ENCODE measurements around the gene DOCK6. TPM values are rescaled to one million over a fixed set of nuclear protein-coding genes. Genes with fewer than 3 reads are reported as not detected.
A peak's percentile ranks its signal among the peaks of the same experiment; 100 is the strongest.

DOCK6 gene
- total and polyA plus RNA-seq, 2 of the 13 experiments (the other 11 are each of a cell fraction or from before 2014, with no cell fraction given), result 5.4 to 38.1 TPM

DNA sequence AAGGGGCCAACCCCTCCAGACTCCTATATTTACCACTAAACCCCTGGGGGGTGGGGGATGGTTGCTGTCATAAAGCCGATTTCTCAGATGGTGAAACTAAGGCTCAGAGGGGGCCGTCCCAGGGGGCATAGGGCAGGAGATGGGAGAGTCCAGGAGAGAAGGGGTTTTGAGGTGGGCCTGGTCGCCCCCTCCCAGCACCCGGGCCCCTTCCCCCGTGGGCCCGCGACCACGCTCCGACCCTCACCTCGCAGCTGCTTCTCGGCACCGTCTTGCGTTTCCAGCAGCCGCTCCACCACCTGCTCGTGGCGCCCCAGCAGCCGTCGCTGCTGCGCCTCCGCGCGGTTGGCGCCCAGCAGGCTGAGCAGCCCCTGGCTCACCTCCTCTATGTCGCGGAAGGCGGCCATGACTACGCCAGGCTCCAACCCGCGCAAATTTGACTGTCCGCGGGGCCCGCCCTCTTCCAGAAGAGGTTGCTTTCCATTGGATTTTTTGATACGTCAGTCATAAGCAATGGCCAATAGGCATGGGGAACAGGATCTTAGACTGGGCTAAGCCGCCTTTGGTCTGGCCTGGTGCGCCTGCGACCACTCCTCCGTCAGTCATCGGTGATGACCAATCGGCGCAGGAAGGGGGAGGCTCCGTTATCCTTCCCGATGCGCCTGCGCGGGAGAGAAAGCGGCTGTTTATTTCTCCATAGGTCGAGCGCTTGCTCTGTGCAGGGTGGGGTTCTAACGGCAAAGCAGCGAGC, 106.8 kb downstream of the DOCK6 start, which contains the start of gene SPC24 (continued):
- TF ChIP-seq, protein P1, sequence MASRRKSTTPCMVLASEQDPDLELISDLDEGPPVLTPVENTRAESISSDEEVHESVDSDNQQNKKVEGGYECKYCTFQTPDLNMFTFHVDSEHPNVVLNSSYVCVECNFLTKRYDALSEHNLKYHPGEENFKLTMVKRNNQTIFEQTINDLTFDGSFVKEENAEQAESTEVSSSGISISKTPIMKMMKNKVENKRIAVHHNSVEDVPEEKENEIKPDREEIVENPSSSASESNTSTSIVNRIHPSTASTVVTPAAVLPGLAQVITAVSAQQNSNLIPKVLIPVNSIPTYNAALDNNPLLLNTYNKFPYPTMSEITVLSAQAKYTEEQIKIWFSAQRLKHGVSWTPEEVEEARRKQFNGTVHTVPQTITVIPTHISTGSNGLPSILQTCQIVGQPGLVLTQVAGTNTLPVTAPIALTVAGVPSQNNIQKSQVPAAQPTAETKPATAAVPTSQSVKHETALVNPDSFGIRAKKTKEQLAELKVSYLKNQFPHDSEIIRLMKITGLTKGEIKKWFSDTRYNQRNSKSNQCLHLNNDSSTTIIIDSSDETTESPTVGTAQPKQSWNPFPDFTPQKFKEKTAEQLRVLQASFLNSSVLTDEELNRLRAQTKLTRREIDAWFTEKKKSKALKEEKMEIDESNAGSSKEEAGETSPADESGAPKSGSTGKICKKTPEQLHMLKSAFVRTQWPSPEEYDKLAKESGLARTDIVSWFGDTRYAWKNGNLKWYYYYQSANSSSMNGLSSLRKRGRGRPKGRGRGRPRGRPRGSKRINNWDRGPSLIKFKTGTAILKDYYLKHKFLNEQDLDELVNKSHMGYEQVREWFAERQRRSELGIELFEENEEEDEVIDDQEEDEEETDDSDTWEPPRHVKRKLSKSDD (CRISPR knock-in tag; IDR thresholded peaks at IDR 0.05; ENCODE audit: low read depth), result no peak
- TF ChIP-seq ZNF235 (CRISPR knock-in tag; IDR thresholded peaks at IDR 0.05; ENCODE audit: borderline replicate concordance) (no peak), SIX1 (CRISPR knock-in tag; IDR thresholded peaks at IDR 0.05; ENCODE audit: borderline replicate concordance) (no peak), REXO4 (CRISPR knock-in tag; IDR thresholded peaks at IDR 0.05; ENCODE audit: borderline replicate concordance) (no peak), TEAD3 (CRISPR knock-in tag; optimal IDR thresholded peaks at IDR 0.05; ENCODE audit: borderline replicate concordance) (no peak), JDP2 (CRISPR knock-in tag; IDR thresholded peaks at IDR 0.05; ENCODE audit: borderline replicate concordance) (no peak), NCOA1 (CRISPR knock-in tag; IDR thresholded peaks at IDR 0.05) (peak; percentile 69; the same call in 1 of the 2 replicates), ZNF670 (CRISPR knock-in tag; IDR thresholded peaks at IDR 0.05; ENCODE audit: borderline replicate concordance) (no peak), ZNF761 (CRISPR knock-in tag; conservative IDR thresholded peaks at IDR 0.05) (no peak), HMG20A (CRISPR knock-in tag; IDR thresholded peaks at IDR 0.05; ENCODE audit: borderline replicate concordance) (no peak), KMT2B (CRISPR knock-in tag; IDR thresholded peaks at IDR 0.05) (peak; percentile 36), ZFY (CRISPR knock-in tag; IDR thresholded peaks at IDR 0.05) (peak; percentile 73; the same call in 1 of the 2 replicates), MEIS2 (CRISPR knock-in tag; IDR thresholded peaks at IDR 0.05) (0 out of 2 replicates have a peak, but pooled peaks have one; percentile 55)
- TF ChIP-seq, protein P2, sequence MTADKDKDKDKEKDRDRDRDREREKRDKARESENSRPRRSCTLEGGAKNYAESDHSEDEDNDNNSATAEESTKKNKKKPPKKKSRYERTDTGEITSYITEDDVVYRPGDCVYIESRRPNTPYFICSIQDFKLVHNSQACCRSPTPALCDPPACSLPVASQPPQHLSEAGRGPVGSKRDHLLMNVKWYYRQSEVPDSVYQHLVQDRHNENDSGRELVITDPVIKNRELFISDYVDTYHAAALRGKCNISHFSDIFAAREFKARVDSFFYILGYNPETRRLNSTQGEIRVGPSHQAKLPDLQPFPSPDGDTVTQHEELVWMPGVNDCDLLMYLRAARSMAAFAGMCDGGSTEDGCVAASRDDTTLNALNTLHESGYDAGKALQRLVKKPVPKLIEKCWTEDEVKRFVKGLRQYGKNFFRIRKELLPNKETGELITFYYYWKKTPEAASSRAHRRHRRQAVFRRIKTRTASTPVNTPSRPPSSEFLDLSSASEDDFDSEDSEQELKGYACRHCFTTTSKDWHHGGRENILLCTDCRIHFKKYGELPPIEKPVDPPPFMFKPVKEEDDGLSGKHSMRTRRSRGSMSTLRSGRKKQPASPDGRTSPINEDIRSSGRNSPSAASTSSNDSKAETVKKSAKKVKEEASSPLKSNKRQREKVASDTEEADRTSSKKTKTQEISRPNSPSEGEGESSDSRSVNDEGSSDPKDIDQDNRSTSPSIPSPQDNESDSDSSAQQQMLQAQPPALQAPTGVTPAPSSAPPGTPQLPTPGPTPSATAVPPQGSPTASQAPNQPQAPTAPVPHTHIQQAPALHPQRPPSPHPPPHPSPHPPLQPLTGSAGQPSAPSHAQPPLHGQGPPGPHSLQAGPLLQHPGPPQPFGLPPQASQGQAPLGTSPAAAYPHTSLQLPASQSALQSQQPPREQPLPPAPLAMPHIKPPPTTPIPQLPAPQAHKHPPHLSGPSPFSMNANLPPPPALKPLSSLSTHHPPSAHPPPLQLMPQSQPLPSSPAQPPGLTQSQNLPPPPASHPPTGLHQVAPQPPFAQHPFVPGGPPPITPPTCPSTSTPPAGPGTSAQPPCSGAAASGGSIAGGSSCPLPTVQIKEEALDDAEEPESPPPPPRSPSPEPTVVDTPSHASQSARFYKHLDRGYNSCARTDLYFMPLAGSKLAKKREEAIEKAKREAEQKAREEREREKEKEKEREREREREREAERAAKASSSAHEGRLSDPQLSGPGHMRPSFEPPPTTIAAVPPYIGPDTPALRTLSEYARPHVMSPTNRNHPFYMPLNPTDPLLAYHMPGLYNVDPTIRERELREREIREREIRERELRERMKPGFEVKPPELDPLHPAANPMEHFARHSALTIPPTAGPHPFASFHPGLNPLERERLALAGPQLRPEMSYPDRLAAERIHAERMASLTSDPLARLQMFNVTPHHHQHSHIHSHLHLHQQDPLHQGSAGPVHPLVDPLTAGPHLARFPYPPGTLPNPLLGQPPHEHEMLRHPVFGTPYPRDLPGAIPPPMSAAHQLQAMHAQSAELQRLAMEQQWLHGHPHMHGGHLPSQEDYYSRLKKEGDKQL (CRISPR knock-in tag; IDR thresholded peaks at IDR 0.05; ENCODE audit: low read depth), result no peak
- TF ChIP-seq, protein P3, sequence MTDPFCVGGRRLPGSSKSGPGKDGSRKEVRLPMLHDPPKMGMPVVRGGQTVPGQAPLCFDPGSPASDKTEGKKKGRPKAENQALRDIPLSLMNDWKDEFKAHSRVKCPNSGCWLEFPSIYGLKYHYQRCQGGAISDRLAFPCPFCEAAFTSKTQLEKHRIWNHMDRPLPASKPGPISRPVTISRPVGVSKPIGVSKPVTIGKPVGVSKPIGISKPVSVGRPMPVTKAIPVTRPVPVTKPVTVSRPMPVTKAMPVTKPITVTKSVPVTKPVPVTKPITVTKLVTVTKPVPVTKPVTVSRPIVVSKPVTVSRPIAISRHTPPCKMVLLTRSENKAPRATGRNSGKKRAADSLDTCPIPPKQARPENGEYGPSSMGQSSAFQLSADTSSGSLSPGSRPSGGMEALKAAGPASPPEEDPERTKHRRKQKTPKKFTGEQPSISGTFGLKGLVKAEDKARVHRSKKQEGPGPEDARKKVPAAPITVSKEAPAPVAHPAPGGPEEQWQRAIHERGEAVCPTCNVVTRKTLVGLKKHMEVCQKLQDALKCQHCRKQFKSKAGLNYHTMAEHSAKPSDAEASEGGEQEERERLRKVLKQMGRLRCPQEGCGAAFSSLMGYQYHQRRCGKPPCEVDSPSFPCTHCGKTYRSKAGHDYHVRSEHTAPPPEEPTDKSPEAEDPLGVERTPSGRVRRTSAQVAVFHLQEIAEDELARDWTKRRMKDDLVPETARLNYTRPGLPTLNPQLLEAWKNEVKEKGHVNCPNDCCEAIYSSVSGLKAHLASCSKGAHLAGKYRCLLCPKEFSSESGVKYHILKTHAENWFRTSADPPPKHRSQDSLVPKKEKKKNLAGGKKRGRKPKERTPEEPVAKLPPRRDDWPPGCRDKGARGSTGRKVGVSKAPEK (CRISPR knock-in tag; IDR thresholded peaks at IDR 0.05; ENCODE audit: borderline replicate concordance), result no peak
- TF ChIP-seq, protein P4, sequence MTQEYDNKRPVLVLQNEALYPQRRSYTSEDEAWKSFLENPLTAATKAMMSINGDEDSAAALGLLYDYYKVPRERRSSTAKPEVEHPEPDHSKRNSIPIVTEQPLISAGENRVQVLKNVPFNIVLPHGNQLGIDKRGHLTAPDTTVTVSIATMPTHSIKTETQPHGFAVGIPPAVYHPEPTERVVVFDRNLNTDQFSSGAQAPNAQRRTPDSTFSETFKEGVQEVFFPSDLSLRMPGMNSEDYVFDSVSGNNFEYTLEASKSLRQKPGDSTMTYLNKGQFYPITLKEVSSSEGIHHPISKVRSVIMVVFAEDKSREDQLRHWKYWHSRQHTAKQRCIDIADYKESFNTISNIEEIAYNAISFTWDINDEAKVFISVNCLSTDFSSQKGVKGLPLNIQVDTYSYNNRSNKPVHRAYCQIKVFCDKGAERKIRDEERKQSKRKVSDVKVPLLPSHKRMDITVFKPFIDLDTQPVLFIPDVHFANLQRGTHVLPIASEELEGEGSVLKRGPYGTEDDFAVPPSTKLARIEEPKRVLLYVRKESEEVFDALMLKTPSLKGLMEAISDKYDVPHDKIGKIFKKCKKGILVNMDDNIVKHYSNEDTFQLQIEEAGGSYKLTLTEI (CRISPR knock-in tag; conservative IDR thresholded peaks at IDR 0.05), result no peak

All from HepG2 (cell line).